DND-41 (cell line): ENCODE results near the gene DENND6A.

Source experiments
- ATAC-seq: fragments of 200-7000 bp; cut with Tn5 transposase; 3 replicates; pipeline ENCODE4 v1.9.1; 2021; ENCODE audit warnings: low read depth; ENCODE audit not compliant: insufficient read depth
- DNase-seq: peaks from one replicate; pipeline ENCODE4 v3.0.0-alpha.2; 2020
- H2AFZ ChIP-seq: 2 replicates; pipeline ENCODE4 v1.6.0; 2012; ENCODE audit warnings: low read depth, low read length
- H3K27ac ChIP-seq: 2 replicates; pipeline ENCODE4 v1.5.1; 2012; ENCODE audit warnings: low read length, inconsistent platforms
- H3K27me3 ChIP-seq: fragments of 200-600 bp; sonication (generic); 2 replicates; pipeline ENCODE4 v1.6.0; 2012; ENCODE audit warnings: low read length, mild to moderate bottlenecking, inconsistent platforms; ENCODE audit not compliant: insufficient read depth, poor library complexity
- H3K36me3 ChIP-seq: 2 replicates; pipeline ENCODE4 v1.5.1; 2012; ENCODE audit warnings: low read length, inconsistent platforms; ENCODE audit not compliant: insufficient read depth
- H3K4me1 ChIP-seq: 2 replicates; pipeline ENCODE4 v1.5.1; 2012; ENCODE audit warnings: mild to moderate bottlenecking, low read length; ENCODE audit not compliant: insufficient read depth
- H3K4me2 ChIP-seq: 2 replicates; pipeline ENCODE4 v1.6.0; 2012; ENCODE audit warnings: mild to moderate bottlenecking, moderate library complexity, low read length, inconsistent platforms; ENCODE audit not compliant: insufficient read depth
- H3K4me3 ChIP-seq, 2 experiments: fragments of 200-600 bp in 1 of 2; shearing (Covaris generic) in 1 of 2; 2 replicates each; pipeline ENCODE4 v1.5.1; 2012 to 2016; ENCODE audit warnings: inconsistent platforms in 2 of 2, low read length in 2 of 2, mild to moderate bottlenecking in 2 of 2, low read depth in 1 of 2, moderate library complexity in 1 of 2
- H3K79me2 ChIP-seq: 2 replicates; pipeline ENCODE4 v1.6.0; 2012; ENCODE audit warnings: low read length, inconsistent platforms; ENCODE audit not compliant: insufficient read depth
- H3K9ac ChIP-seq: 2 replicates; pipeline ENCODE4 v1.6.0; 2012; ENCODE audit warnings: low read depth, mild to moderate bottlenecking, inconsistent platforms, low read length, moderate library complexity
- H3K9me3 ChIP-seq: 2 replicates; pipeline ENCODE4 v1.5.1; 2012; ENCODE audit warnings: low read length, moderate library complexity, mild to moderate bottlenecking, inconsistent platforms; ENCODE audit not compliant: insufficient read depth, severe bottlenecking
- H4K20me1 ChIP-seq: 2 replicates; pipeline ENCODE4 v1.6.0; 2012; ENCODE audit warnings: low read length; ENCODE audit not compliant: insufficient read depth
- CTCF ChIP-seq: IDR thresholded peaks from 2 replicates; pipeline ENCODE4 v1.5.1; 2012; ENCODE audit warnings: borderline replicate concordance, low read length, moderate library complexity, mild to moderate bottlenecking; ENCODE audit not compliant: poor library complexity, severe bottlenecking; ENCODE audit errors: extremely low read depth
- EZH2 ChIP-seq: IDR thresholded peaks from 3 replicates; pipeline ENCODE4 v1.6.1; 2012; ENCODE audit warnings: borderline replicate concordance, low read depth, mild to moderate bottlenecking, moderate library complexity, low read length, inconsistent platforms; ENCODE audit not compliant: severe bottlenecking

DENND6A gene

GRCh38 chr3:57726397-57726796 lies 33.5 kb upstream of the DENND6A start:
- H3K27me3 ChIP-seq = no peaks in the 10 kb centered on the region
- no peaks in the 10 kb centered on the region for H4K20me1 ChIP-seq
- no peaks in the 10 kb centered on the region for H3K79me2 ChIP-seq
- TF ChIP-seq EZH2 = no peak
- TF ChIP-seq CTCF = no peak
- no peaks in the 10 kb centered on the region for H3K4me1 ChIP-seq
- no peak overlapping the region for H3K9ac ChIP-seq
- DNase-seq = no peak
- no peak overlapping the region for H3K27ac ChIP-seq
- H3K4me3 ChIP-seq = no peak overlapping the region
- H2AFZ ChIP-seq = no peak overlapping the region
- H3K4me2 ChIP-seq = no peak overlapping the region
- no peaks in the 10 kb centered on the region for H3K9me3 ChIP-seq
- H3K36me3 ChIP-seq = no peaks in the 10 kb centered on the region
- ATAC-seq = no peak

GRCh38 chr3:57718118-57718517 lies 25.2 kb upstream of the DENND6A start:
- H3K4me3 ChIP-seq = no peak overlapping the region
- no peak overlapping the region for H3K27ac ChIP-seq
- ATAC-seq (no peak), DNase-seq (no peak)
- no peaks in the 10 kb centered on the region for H4K20me1 ChIP-seq
- H3K9ac ChIP-seq = no peak overlapping the region
- no peak overlapping the region for H3K4me2 ChIP-seq
- H3K79me2 ChIP-seq = no peaks in the 10 kb centered on the region
- H3K4me1 ChIP-seq = no peaks in the 10 kb centered on the region
- H2AFZ ChIP-seq = no peak overlapping the region
- no peaks in the 10 kb centered on the region for H3K9me3 ChIP-seq
- H3K27me3 ChIP-seq = no peaks in the 10 kb centered on the region
- no peak for TF ChIP-seq CTCF
- no peak for TF ChIP-seq EZH2
- no peaks in the 10 kb centered on the region for H3K36me3 ChIP-seq

- no peaks in the 10 kb centered on the region for H3K36me3 ChIP-seq
- TF ChIP-seq EZH2 (no peak), CTCF (no peak)
- H3K4me2 ChIP-seq = no peak overlapping the region
- no peak overlapping the region for H3K9ac ChIP-seq
- H2AFZ ChIP-seq = no peak overlapping the region
- H3K79me2 ChIP-seq = no peaks in the 10 kb centered on the region
- H3K27ac ChIP-seq = no peak overlapping the region
- H3K4me3 ChIP-seq = no peak overlapping the region
- H3K27me3 ChIP-seq = no peaks in the 10 kb centered on the region
- H3K9me3 ChIP-seq = no peaks in the 10 kb centered on the region
- ATAC-seq (no peak), DNase-seq (no peak)
- no peaks in the 10 kb centered on the region for H3K4me1 ChIP-seq
- H4K20me1 ChIP-seq = no peaks in the 10 kb centered on the region
These were observed 24.5 kb upstream of the DENND6A start for GRCh38 chr3:57717205-57717868.
